HepG2 (cell line): ENCODE results near the gene PXK. TPM values are rescaled to one million over a fixed set of nuclear protein-coding genes. Genes with fewer than 3 reads are reported as not detected.

Experiments used
- ARNTL ChIP-seq: sonication (generic); formaldehyde crosslinking; IDR thresholded peaks from 2 replicates; pipeline ENCODE4 v1.4.0; 2020; ENCODE audit warnings: mild to moderate bottlenecking, missing genetic modification reagents
- BATF2 ChIP-seq: sonication (generic); formaldehyde crosslinking; IDR thresholded peaks from 2 replicates; pipeline ENCODE4 v1.8.0; 2022; ENCODE audit warnings: mild to moderate bottlenecking, missing genetic modification reagents, moderate library complexity
- CREB3 ChIP-seq: sonication (generic); formaldehyde crosslinking; IDR thresholded peaks from 2 replicates; pipeline ENCODE4 v1.5.0; 2020; ENCODE audit warnings: missing genetic modification reagents
- ELF4 ChIP-seq: sonication (generic); formaldehyde crosslinking; IDR thresholded peaks from 2 replicates; pipeline ENCODE4 v1.5.0; 2020; ENCODE audit warnings: missing genetic modification reagents, mild to moderate bottlenecking, moderate library complexity, borderline replicate concordance
- FOSL1 ChIP-seq: sonication (generic); formaldehyde crosslinking; IDR thresholded peaks from 2 replicates; pipeline ENCODE4 v1.9.0; 2021; ENCODE audit warnings: missing genetic modification reagents, borderline replicate concordance
- HOXA5 ChIP-seq: sonication (generic); formaldehyde crosslinking; IDR thresholded peaks from 2 replicates; pipeline ENCODE4 v1.4.0; 2020; ENCODE audit warnings: missing genetic modification reagents
- MAF1 ChIP-seq: sonication (generic); formaldehyde crosslinking; IDR thresholded peaks from 2 replicates; pipeline ENCODE4 v1.5.0; 2020; ENCODE audit warnings: missing genetic modification reagents, borderline replicate concordance
- MBNL3 ChIP-seq: fragments of 250-450 bp; sonication (Bioruptor Pico); conservative IDR thresholded peaks from 2 replicates; pipeline ENCODE4 v1.8.0; 2022; ENCODE audit warnings: mild to moderate bottlenecking, inconsistent platforms
- MEIS2 ChIP-seq: sonication (generic); formaldehyde crosslinking; IDR thresholded peaks from 2 replicates; pipeline ENCODE4 v1.9.0; 2021; ENCODE audit warnings: mild to moderate bottlenecking, missing genetic modification reagents
- MTF2 ChIP-seq: sonication (generic); formaldehyde crosslinking; IDR thresholded peaks from 2 replicates; pipeline ENCODE4 v1.5.0; 2020; ENCODE audit warnings: missing genetic modification reagents, borderline replicate concordance
- PLSCR1 ChIP-seq: sonication (generic); formaldehyde crosslinking; IDR thresholded peaks from 2 replicates; pipeline ENCODE4 v1.5.0; 2020; ENCODE audit warnings: missing genetic modification reagents, mild to moderate bottlenecking, borderline replicate concordance
- SKI ChIP-seq: fragments of 450-650 bp; IDR thresholded peaks from one replicate; pipeline ENCODE4 v1.6.1; 2018; ENCODE audit warnings: mild to moderate bottlenecking; ENCODE audit not compliant: partially characterized antibody
- TCF7 ChIP-seq: sonication (generic); IDR thresholded peaks from 2 replicates; pipeline ENCODE4 v1.6.1; 2016; ENCODE audit warnings: antibody characterized with exemption, low read depth
- ZBTB46 ChIP-seq: sonication (generic); formaldehyde crosslinking; IDR thresholded peaks from 2 replicates; pipeline ENCODE4 v1.4.0; 2020; ENCODE audit warnings: mild to moderate bottlenecking, missing genetic modification reagents, borderline replicate concordance
- ZC3H4 ChIP-seq: sonication (generic); formaldehyde crosslinking; IDR thresholded peaks from 2 replicates; pipeline ENCODE4 v1.4.0; 2020; ENCODE audit warnings: missing genetic modification reagents, borderline replicate concordance
- ZNF275 ChIP-seq: sonication (generic); formaldehyde crosslinking; IDR thresholded peaks from 2 replicates; pipeline ENCODE4 v1.8.0; 2022; ENCODE audit warnings: missing genetic modification reagents, mild to moderate bottlenecking, inconsistent platforms, borderline replicate concordance
- ZNF337 ChIP-seq: sonication (generic); formaldehyde crosslinking; IDR thresholded peaks from 2 replicates; pipeline ENCODE4 v1.5.1; 2020; ENCODE audit warnings: missing genetic modification reagents, low read depth, mild to moderate bottlenecking, borderline replicate concordance
- polyA plus RNA-seq, 8 experiments: library from polyadenylated mRNA; depleted of rRNA in 3 of 8; stranded (reverse) in 7 of 8; unstranded in 1 of 8; fragments of >200 nt; fragmentation: Illumina TruSeq in 4 of 8; extraction: Trizol in 4 of 8; gene quantifications; 2 replicates each; pipeline versions ENCODE4 v1.2.1 to v1.2.3, GENCODE V29; 2011 to 2016; ENCODE audit warnings: low read depth in 4 of 8, missing spikeins in 1 of 8, mixed read lengths in 1 of 8; ENCODE audit not compliant: insufficient read depth in 1 of 8
- total RNA-seq, 5 experiments: library from RNA; depleted of rRNA; stranded (reverse); fragments of >200 nt; fragmentation: Illumina TruSeq; extraction: Trizol; gene quantifications; 2 replicates each; pipeline ENCODE4 v1.2.3, GENCODE V29; 2016; ENCODE audit warnings: low read depth in 1 of 5
- TF ChIP-seq, protein P1 (sequence below): sonication (generic); formaldehyde crosslinking; IDR thresholded peaks from 2 replicates; pipeline ENCODE4 v1.4.0; 2020; ENCODE audit warnings: mild to moderate bottlenecking, missing genetic modification reagents
- TF ChIP-seq, protein P2 (sequence below): sonication (generic); formaldehyde crosslinking; IDR thresholded peaks from 2 replicates; pipeline ENCODE4 v1.4.0; 2020; ENCODE audit warnings: missing genetic modification reagents, borderline replicate concordance

PXK gene
- total and polyA plus RNA-seq, 2 of the 13 experiments (the other 11 are each of a cell fraction or from before 2014, with no cell fraction given) = 6.4 to 18.6 TPM

- TF ChIP-seq, protein P1, sequence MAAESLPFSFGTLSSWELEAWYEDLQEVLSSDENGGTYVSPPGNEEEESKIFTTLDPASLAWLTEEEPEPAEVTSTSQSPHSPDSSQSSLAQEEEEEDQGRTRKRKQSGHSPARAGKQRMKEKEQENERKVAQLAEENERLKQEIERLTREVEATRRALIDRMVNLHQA (CRISPR knock-in tag) = no peak
- TF ChIP-seq FOSL1 (CRISPR knock-in tag) (peak; percentile 100), BATF2 (no peak), ZNF275 (CRISPR knock-in tag) (0 out of 2 replicates have a peak, but pooled peaks have one; percentile 32), SKI (peak; percentile 14), MAF1 (CRISPR knock-in tag) (no peak), MEIS2 (peak; percentile 95), ZNF337 (CRISPR knock-in tag) (0 out of 2 replicates have a peak, but pooled peaks have one; percentile 46), ZC3H4 (CRISPR knock-in tag) (no peak; the same call in 1 of the 2 replicates), ZBTB46 (CRISPR knock-in tag) (no peak), MBNL3 (CRISPR knock-in tag) (no peak), CREB3 (CRISPR knock-in tag) (no peak), PLSCR1 (CRISPR knock-in tag) (no peak), ARNTL (peak; percentile 64; the same call in 1 of the 2 replicates), MTF2 (CRISPR knock-in tag) (no peak), ELF4 (peak; percentile 76; the same call in 1 of the 2 replicates), TCF7 (peak; percentile 82), HOXA5 (CRISPR knock-in tag) (peak; percentile 47; the same call in 1 of the 2 replicates)
- TF ChIP-seq, protein P2, sequence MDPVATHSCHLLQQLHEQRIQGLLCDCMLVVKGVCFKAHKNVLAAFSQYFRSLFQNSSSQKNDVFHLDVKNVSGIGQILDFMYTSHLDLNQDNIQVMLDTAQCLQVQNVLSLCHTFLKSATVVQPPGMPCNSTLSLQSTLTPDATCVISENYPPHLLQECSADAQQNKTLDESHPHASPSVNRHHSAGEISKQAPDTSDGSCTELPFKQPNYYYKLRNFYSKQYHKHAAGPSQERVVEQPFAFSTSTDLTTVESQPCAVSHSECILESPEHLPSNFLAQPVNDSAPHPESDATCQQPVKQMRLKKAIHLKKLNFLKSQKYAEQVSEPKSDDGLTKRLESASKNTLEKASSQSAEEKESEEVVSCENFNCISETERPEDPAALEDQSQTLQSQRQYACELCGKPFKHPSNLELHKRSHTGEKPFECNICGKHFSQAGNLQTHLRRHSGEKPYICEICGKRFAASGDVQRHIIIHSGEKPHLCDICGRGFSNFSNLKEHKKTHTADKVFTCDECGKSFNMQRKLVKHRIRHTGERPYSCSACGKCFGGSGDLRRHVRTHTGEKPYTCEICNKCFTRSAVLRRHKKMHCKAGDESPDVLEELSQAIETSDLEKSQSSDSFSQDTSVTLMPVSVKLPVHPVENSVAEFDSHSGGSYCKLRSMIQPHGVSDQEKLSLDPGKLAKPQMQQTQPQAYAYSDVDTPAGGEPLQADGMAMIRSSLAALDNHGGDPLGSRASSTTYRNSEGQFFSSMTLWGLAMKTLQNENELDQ (CRISPR knock-in tag) = no peak
Observed at GRCh38 chr3:58471025-58471887, 138.6 kb downstream of the PXK start (continued).
